GM21447 (cell line): ENCODE results near the gene DYRK1A.

Source experiments
- ATAC-seq: cut with Tn5 transposase; IDR thresholded peaks from one replicate; pipeline ENCODE4 v1.9.1; 2021; ENCODE audit not compliant: unreplicated experiment

DYRK1A gene

DNA sequence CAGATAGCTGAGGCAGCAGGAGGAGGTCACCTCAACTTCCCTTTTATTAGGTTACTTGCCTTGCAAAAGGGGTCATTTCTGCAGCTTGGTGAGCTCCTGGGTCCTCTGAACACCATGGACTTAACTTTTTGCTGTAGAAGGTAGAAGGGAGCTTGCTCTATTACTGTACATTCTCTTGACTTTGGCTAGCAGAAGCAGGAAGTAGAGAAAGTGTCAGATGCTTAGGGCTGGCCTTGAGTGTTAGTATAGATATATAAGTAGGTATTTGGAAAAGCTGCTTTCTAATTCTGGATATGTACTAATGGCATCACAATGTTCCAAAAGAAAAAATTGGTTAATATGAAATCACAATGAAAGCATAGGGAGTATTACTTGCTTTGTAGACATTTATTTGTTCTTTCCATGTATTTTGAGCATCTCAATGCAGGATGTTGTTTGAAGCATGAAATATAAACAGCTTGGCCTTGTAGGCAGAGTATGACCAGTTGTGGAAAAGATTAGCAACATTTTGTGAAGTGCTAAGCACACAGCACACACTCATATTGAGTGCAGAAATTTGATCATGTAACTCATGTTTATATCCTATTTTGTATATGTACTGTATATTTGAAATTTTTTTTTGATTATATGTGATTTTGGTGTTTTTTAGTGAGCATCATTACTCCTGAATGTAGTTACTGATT, 108.8 kb downstream of the DYRK1A start:
- no peak for ATAC-seq

DNA sequence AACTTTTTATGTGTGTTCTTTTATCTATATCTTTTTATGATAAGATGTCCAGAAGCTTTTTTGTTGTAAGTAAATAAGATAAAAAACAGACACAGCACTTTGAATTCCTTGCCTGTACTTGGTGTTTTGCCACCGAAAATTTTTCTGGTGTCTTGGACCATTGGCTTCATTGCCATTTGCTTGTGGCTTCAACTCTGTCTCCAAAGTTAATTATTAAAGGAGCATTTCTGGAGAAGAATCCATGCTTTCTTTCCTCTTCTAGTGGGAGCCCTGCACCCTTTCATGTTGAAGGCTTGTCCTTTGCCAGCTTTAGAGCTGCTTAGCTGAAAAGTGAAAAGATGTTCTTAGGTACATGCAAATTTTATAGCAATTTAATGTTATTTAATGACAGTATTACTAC, 112.2 kb downstream of the DYRK1A start:
- no peak for ATAC-seq

GRCh38 chr21:37483776-37484175, 117.2 kb downstream of the DYRK1A start:
- no peak for ATAC-seq

DNA sequence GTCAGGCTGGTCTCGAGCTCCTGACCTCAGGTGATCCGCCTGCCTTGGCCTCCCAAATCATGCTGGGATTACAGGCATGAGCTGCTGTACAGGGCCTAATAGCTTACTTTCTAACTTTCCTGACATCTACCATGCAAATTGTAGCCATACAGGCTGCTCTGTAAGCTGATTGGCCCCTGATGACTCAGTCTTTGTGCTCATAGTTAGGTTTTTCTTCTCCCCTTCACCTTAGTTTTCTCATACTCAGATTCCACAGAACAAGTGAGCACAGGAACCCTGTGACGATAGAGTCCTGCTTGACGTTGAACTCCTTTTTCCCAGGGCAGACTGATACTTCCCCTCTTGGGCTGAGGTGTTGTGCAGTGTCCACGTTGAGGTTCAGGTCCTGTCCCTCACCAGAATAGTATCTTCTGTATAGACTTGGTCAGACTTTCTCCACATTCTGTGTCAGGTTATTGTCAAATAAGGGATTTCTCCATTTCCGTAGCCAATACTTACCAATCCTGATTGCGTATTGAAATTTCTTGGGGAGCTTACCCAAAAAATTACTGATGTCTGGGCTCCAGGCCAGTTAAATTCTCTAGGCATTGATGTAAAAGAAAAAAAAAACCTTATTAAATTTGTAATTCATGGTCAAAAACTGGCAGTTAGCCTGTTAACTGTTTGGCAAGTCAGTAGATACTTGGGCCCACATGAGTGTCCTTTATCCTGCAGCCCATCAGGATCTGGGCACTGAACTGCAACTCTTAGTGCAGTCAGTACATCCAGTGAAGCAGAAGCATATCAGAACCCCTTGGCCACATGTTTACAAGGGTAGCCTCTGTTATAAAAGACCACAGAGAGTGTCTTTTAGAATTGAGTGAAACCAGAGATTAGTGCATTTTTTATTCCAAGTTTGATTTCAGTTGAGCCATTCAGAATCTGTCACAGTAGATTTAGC, 118.2 kb downstream of the DYRK1A start:
- no peak for ATAC-seq

DNA sequence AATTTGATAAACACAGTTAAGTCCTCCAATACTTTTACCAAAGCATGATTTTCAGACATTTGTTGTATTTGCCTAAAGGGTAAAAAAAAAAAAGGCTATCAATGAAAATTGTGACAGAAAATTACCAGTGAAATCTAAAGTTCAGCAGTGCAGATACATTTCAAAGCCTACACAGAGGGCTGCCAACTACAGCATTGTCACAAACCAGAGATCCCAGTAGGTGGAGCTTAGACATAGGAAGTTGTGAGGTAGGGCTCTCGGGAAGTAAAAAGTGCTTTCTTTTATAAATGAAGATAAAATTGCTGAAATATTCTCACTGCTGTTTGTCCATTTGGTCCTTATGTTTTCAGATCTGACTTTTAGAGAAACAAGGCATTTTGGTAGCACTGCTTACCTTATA, 123.0 kb downstream of the DYRK1A start:
- no peak for ATAC-seq

DNA sequence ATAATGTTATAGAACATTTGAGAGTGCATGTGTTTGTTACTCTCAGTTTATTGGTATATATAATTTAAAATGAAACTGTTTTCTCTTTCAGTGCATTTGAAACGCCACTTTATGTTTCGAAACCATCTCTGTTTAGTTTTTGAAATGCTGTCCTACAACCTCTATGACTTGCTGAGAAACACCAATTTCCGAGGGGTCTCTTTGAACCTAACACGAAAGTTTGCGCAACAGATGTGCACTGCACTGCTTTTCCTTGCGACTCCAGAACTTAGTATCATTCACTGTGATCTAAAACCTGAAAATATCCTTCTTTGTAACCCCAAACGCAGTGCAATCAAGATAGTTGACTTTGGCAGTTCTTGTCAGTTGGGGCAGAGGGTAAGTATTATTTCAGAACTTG, 123.5 kb downstream of the DYRK1A start:
- ATAC-seq: no peak

DNA sequence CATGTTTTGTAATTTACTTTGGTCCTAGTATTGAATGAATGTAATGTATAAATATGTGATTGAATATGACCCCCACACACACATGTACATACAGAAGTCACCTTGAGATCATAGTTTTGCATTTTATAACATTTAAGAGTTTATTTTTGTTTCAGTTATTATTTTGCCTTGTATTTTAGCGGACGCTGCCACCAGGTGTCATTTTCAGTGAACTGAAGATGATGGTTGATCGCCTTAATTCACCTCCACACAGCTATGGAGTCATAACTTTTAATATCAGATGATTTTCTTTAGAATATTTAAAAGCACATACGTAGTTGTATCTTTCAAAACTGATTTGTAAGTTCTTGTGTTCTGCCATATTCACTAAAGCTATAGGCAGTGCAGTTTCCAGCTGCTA, 130.4 kb downstream of the DYRK1A start:
- ATAC-seq: no peak

- ATAC-seq: no peak
Measured at GRCh38 chr21:37498664-37499063, 132.1 kb downstream of the DYRK1A start.

GRCh38 chr21:37502947-37503346, 136.4 kb downstream of the DYRK1A start:
- ATAC-seq: no peak

GRCh38 chr21:37503848-37504467, 137.4 kb downstream of the DYRK1A start:
- ATAC-seq: no peak

GRCh38 chr21:37505963-37506362, 139.4 kb downstream of the DYRK1A start:
- ATAC-seq: no peak

DNA sequence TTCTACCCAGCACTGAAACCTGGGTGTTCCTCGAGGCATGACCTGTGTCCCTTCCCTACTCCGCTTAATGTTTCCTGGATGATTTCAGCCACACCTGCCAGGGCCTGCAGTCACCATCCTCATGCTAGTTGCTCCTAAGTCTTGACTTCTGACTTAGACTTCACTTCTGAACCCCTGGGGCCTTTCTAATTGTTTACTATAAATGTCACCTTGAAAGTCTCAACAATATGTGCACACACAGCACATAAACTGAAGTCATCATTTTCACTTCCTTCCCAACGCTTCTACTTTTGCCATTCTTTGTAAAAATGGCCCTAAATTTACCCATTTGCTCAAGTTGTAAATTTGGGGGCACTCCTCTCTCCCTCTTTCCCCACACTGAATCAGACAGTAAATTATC, 141.1 kb downstream of the DYRK1A start:
- ATAC-seq: no peak

GRCh38 chr21:37508341-37508740, 141.8 kb downstream of the DYRK1A start:
- no peak for ATAC-seq

- ATAC-seq: no peak
Measured at GRCh38 chr21:37509802-37510393, 143.3 kb downstream of the DYRK1A start.

- no peak for ATAC-seq
Measured at GRCh38 chr21:37511848-37512247, 145.3 kb downstream of the DYRK1A start.

GRCh38 chr21:37513383-37513782, 146.8 kb downstream of the DYRK1A start:
- ATAC-seq: no peak

GRCh38 chr21:37514038-37514667, 147.6 kb downstream of the DYRK1A start:
- no peak for ATAC-seq

GRCh38 chr21:37516998-37517397, 150.4 kb downstream of the DYRK1A start:
- no peak for ATAC-seq

DNA sequence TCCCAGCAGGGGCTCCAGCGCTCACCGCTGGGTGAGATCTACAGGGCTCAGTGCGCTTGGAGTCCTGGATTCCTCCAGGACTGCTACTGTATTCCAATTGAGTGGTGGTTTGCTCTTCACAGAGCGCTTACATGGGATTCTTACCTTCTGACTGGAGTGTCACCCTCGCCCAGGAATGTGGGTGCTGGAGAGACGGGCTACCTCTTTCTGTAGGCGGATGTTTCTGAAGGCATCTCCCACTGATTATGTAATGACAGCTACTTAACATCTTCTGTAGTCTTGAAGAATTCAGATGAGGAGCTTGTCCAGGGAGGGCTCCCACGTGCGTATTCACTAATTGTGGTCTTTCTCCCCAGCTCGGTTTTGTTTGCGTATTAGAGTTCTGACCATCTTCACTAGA, 154.2 kb downstream of the DYRK1A start:
- no peak for ATAC-seq

GRCh38 chr21:37521658-37522057, 155.1 kb downstream of the DYRK1A start:
- no peak for ATAC-seq
